Stimulated activated CD4-positive, alpha-beta T cell treated with anti-CD3 and anti-CD28 coated beads, Interleukin-12 subunit alpha, Interleukin-12 subunit beta, amount 100 ng/mL, for 24 hours (primary cell): Measurements from ENCODE around the gene RAG1.
A peak's percentile ranks its signal among the peaks of the same experiment; 100 is the strongest.
"Not testable (repeated sequence)": the region's sequence is repeated elsewhere in the genome, so short reads cannot be mapped to it uniquely, and the experiment has no call there.

ENCODE experiments used
- DNase-seq, 2 experiments: peaks; one replicate each; pipeline ENCODE4 v3.0.0-alpha.2; 2020; ENCODE audit warnings: low read depth in 2 of 2

Gene RAG1

DNA sequence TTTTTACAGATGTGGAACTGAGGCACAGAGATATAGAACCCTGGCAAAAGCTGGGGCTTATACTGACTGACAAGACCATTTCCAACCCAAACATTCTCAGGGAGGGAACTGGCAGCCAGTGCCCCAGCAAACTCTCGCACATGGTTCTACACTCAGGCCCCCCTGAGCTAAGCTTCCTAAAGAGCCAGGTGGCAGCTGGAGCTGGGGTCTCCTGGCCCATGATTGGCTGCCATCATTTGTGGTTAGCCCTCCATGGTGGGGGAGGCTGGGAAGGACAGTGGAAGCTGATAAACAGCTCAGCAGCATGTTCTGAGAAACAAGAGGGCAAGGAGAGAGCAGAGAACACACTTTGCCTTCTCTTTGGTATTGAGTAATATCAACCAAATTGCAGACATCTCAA is at the start of gene RAG1:
Gene RAG1 (plus strand): TSS at position 314 of the 400 bp plus-strand sequence. CDS start 5,298 bp downstream, outside the sequence.
- DNase-seq: no peak

GRCh38 chr11:36530840-36531239 is 37.0 kb upstream of the RAG1 start:
- no peak for DNase-seq

DNA sequence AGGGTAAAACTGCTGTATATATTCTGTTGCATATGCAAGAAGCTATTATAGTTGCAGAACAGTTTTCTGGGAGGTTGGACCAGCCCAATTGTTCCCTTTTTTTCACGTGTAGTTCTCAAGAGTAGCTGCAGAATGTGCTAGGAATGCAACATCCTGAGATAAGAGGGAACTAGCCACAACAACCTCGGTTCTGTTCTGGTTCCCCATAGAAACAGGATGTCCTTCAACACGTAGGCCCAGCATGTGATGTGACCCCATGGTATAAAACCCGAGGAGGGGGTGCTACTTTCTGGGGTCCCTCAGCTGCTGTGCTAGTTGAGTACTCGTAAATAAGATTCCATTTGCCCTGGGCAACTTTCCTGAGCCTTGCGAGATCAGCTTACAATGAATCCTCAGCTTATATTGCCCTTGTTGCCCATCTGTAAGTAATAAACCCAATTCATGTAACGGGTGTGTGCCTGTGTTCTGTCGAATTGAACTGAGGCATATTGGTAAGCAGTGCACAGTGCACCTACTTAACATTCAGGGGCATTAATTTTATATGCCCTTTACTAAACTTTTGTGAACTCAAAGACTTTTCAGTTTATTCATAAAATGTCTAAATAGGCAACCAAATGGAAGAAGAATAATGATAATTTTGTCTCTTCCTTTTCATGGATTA is 34.7 kb upstream of the RAG1 start:
- DNase-seq: no peak

DNA sequence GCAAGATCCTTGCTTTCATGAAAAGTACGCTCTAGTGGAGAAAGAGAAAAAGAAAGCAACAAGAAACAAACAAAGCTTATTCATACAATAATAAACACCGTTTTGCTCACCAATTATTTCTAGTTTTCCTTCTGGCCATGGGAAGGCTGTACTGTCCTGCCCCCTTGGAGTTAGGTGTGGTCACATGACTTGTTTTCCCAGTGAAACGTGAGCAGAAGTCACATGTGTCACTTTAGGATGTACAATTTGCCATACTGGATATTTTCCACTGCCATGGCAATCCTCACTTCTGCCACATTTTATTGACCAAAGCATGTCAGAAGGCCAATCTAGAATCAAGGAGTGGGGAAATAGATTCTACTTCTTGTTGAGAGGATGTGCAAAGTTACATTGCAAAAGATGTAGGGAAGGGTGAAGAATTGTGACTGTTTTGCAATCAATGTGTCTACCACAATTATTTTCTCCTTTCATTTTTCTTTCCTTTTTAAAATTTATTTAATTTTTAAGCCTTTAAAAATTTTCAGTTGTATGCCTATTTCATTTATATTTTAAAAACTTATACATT is 33.4 kb upstream of the RAG1 start:
- no peak for DNase-seq

- DNase-seq: no peak
These were observed 26.8 kb upstream of the RAG1 start for GRCh38 chr11:36540998-36541397.

GRCh38 chr11:36550385-36551115 is 17.3 kb upstream of the RAG1 start:
- DNase-seq: no peak

GRCh38 chr11:36557390-36557789 is 10.4 kb upstream of the RAG1 start:
- not testable (repeated sequence) for DNase-seq

DNA sequence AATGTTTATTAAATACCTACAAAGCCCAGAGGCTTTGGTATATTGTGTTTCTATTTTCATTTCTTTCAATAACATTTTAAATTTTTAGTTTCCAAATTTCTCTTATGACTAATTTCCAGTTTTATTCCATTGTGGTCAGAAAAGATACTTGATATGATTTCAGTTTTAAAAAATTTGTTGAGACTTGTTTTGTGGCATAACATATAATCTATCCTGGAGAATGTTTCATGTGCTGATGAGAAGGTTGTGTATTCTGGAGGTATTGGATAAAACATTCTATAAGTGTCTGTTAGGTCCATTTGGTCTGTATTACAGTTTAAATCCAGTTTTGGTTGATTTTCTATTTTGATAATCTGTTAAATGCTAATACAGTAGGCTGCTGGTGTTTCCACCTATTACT is 9.8 kb upstream of the RAG1 start:
- DNase-seq: no peak

GRCh38 chr11:36558571-36559413 is 9.0 kb upstream of the RAG1 start:
- no peak for DNase-seq

GRCh38 chr11:36564376-36565030 is 3.3 kb upstream of the RAG1 start:
- peak in 1 of 2 experiments; percentile 6 for DNase-seq

- no peak for DNase-seq
These were observed 2.7 kb upstream of the RAG1 start for GRCh38 chr11:36565031-36565610.

DNA sequence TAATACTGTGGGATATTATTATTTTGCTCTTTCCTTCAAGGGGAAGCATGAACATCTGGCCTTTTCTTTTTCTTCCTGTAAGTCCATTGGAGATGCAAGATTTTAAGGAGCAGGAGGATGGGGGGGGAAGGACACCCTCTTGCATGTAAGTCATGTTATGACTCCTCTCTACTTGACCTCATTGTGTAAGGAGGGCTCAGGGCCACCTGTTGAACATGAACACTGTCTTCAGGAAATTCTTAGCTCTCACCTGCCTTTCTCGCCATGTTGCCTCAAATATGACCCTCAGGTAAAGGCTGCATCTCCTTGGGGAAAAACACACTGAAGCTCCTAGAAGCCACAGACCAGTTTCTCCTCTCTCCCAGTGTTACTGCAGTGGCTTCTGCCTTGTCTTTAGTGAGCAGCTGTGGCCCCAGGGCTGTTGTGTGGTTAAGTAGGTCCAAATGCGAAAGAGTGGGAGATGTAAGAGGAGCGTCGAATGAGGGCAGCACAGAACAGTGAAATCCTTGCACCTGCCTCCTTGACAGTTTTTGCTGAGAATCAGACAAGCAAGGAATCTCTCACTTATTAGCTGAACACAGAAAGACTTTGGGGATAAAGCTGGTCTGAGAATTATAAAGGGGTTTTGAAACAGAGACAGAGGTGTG is 1.3 kb upstream of the RAG1 start:
- no peak for DNase-seq

DNA sequence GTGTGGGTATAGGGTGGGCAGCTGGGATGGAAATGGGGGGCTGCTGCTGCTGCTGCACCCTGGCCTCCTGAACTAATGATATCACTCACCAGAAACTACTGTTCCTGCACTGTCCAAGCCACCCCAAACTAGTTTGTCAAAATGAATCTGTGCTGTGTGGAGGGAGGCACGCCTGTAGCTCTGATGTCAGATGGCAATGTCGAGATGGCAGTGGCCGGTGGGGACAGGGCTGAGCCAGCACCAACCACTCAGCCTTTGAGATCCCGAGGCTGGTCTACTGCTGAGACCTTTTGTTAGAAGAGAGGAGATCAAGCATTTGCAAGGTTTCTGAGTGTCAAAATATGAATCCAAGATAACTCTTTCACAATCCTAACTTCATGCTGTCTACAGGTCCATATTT is 1.3 kb downstream of the RAG1 start:
- no peak for DNase-seq

DNA sequence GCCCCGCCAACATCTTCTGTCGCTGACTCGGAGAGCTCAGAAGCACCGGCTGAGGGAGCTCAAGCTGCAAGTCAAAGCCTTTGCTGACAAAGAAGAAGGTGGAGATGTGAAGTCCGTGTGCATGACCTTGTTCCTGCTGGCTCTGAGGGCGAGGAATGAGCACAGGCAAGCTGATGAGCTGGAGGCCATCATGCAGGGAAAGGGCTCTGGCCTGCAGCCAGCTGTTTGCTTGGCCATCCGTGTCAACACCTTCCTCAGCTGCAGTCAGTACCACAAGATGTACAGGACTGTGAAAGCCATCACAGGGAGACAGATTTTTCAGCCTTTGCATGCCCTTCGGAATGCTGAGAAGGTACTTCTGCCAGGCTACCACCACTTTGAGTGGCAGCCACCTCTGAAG is 6.7 kb downstream of the RAG1 start:
- no peak for DNase-seq

- no peak for DNase-seq
These were observed 9.6 kb downstream of the RAG1 start for GRCh38 chr11:36577373-36577772.

DNA sequence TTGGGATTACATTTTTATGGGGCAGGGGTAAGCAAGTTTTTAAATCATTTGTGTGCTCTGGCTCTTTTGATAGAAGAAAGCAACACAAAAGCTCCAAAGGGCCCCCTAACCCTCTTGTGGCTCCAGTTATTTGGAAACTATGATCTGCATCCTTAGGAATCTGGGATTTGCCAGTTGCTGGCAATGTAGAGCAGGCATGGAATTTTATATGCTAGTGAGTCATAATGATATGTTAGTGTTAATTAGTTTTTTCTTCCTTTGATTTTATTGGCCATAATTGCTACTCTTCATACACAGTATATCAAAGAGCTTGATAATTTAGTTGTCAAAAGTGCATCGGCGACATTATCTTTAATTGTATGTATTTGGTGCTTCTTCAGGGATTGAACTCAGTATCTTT is 10.1 kb downstream of the RAG1 start:
- DNase-seq: no peak

GRCh38 chr11:36578458-36578857 is 10.7 kb downstream of the RAG1 start:
- DNase-seq: no peak

DNA sequence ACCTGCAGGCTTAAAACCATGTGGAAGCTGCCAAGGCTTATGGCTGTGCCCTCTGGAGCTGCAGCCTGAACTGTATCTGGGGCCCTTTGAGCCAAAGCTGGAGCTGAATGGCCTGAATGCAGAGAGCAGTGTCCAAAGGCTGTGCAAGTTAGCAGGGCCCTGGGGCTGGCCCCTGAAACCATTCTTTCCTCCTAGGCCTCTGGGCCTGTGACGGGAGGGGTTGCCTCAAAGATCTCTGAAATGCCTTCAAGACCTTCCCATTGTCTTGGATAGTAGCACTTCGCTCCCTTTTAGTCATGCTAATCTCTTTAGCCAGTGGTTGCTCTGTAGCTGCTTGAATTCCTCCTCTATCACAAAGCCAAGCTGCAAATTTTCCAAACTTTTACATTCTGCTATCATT is 13.7 kb downstream of the RAG1 start:
- no peak for DNase-seq

- DNase-seq: no peak
These were observed 15.9 kb downstream of the RAG1 start for GRCh38 chr11:36583667-36584066.

GRCh38 chr11:36586543-36586942 is 18.7 kb downstream of the RAG1 start:
- no peak for DNase-seq

- no peak for DNase-seq
These were observed 20.3 kb downstream of the RAG1 start for GRCh38 chr11:36588099-36588498.
